Embryonic facial prominence (tissue), 1 donor: Measurements from ENCODE around the gene UROS.

Experiments used
- DNase-seq: peaks from one replicate; pipeline ENCODE4 v3.0.0-alpha.2; 2016; ENCODE audit errors: extremely low spot score

UROS gene

DNA sequence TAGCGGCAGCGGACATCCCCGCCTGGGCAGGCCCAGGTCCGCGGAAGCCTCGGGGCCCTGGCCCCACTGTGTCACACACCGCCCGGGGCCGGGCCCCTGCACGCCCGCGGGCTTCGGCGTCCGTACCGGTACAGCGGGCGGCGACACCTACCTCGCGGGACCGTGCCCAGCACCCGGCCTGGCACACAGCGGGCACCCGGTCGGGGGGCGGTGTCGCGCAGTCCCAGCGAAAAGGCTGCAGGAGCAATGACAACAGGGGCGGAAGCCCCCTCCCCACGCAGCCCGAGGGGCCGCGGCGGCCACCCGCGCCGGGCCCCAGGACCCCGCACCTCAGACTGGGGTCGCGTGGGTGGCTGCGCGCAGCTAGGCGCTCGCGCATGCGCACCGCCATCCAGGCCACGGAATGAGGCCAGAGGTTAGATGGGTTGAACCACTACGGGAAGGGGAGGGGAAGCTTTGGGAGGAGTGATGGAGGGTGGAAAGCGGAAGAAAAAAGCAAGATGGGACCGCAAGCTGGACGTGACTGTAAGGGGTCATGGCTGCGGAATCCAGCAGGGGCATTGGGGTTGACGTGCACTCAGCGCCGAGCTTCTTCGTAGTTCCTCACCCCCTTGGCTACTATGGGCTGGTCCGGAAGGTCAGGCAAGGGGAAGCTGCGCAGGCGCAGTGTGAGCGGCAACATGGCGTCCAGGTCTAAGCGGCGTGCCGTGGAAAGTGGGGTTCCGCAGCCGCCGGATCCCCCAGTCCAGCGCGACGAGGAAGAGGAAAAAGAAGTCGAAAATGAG is at the start of gene UROS, which contains the start of gene BCCIP:
UROS (minus strand) TSS at position 381 of the 785 bp plus-strand sequence. CDS start 6,759 bp downstream, outside the sequence.
BCCIP (plus strand) TSS at position 669 of the 785 bp plus-strand sequence; CDS start at position 681, 12 bp downstream.
- DNase-seq = peak; percentile 84

DNA sequence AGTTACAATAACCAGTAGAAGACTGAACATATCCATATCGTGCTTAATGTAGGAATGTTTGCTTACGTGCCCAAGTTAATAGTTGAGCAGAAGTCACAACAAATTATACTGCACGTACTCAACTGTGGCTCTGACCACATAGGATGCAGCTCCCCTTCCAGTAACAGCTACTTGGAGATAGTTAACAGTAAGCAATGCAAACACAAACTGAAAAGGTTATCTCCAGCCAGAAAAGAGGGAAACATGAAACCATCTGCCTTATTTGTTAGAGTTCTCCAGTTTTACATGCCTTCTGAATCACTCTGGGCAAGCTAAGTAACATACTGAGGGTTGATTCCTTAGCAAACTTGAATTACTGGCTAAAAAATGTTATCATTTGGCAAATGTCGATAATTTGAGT is 48.3 kb upstream of the UROS start:
- DNase-seq = no peak

DNA sequence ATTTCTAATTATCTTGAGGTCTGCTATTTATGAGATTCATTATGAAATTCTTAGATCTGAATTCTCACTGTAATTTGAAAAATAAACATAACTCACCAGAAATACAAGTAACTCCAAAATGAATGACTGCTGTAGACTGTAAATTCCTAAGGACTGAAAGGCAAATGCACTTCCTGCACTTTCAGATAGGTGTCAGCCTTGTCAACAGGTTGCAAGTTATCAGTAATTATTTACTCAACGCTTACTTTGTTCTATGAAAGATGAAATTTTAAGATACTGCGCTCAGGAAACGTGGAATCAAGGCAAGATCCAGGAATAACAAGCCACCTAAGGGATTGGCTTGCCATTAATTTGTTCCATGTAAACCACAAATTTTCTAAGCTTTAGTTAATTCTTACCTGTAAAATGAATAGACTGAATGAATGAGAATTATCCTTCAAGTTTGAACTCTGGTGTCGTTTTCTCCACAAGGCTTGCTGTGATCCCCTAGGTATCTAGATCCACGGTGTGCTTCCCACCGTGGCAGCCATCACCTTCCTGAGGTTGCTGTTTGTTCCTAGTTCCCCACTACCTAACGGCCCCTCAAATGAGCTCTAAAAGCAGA is 45.4 kb upstream of the UROS start:
- no peak for DNase-seq

DNA sequence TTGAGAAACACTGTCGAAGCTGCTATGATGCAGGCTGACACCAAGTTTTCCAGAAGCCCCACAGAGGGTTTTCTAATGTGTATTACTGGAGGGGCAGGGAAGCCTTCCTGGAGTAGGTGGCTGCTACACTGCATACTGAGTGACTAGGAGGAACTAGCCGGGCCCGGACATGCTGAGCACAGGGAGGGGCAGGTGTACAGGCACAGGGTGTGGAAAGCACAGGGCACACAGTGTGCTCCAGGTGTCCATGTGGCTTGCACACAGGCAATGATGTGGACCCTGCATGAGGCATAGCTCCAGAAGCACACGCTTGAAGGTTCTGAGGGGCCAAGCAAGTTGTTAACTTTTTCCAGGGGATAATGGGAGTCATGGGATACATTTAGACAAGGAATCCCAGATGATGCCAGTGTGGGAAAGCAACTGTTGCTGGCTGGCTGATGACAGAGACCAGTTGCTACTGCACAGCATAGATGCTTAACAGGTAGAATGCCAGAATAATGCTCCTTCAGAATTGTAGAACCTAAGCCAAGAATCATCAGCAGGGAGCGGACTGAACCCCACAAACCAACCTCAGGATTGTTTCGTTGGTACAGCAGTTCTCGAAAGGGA is 43.5 kb upstream of the UROS start:
- DNase-seq = no peak

DNA sequence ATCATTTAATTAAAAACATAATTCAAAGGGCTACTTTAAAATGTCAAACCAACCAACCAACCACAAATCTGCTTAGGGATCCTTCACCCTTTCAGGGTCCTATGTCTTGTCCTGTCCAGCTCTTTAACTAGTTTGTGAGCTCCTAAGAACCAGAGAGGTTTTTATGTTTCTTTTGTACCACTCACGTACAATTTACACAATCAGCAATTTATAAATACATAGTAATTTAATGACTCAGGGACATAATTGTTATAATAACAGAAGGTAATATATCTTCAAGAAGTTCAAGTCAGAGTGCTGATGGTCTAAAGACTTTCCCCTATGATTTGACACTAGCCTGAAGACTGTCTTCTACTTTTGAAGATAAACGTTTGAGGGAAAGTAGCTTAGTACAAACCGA is 42.1 kb upstream of the UROS start:
- DNase-seq = no peak

DNA sequence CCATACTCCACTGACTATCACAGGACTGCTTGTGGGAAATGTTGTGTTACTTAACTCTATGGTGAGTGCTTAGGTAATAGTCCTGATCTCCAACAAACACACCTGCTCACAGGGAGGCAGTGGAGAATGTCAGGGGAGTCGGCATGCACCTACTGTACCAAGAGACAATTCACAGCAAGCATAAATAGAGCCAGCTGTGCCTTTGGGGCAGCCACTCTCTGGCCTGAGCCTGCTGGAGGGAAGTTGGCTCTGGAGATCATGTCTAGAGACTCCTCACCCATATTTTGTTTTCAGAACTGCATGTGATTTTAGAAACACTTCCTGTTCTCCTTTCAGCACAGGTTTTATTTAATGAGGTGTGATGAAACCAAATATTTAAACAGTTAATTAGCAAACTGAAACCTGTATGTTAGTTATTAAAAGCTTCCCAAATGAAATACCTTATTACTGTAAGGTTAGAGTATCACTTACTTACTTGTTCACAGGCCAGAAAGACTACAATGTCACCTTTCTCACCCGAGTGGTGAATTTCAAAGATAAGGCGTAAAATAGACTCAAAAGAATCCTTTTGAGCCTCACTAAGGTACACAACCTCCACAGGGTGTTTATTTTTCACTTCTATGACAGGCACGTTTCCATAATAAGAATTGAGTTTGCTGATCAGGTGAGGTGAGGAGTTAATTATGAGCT is 36.2 kb upstream of the UROS start:
- no peak for DNase-seq

DNA sequence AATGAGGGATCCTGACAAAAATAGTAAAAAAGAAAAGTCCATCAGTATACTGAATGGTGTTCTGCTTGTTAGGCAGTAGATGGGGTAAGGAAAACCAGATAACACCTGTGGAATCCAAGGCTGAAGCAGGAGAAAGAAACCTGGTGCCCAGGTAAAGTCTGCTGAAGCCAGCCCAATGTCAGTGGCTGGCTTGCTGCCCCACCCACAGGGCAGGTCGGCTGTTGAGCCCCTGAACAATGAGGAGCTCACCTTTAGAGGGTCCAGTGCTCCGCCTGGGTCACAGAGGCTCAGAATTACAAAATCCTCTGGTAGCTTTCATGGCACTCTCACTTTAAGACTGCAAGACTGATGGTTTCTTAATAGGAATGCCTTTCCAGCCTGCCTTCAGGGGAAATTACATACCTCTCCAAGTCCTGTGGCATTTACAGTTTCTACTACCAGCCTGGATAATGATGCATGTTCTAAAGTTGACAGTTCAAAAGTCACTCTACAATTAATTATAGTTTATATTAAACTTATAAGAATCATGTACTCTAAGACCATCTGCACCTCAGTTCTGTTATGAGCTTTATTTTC is 34.2 kb upstream of the UROS start:
- DNase-seq = no peak

DNA sequence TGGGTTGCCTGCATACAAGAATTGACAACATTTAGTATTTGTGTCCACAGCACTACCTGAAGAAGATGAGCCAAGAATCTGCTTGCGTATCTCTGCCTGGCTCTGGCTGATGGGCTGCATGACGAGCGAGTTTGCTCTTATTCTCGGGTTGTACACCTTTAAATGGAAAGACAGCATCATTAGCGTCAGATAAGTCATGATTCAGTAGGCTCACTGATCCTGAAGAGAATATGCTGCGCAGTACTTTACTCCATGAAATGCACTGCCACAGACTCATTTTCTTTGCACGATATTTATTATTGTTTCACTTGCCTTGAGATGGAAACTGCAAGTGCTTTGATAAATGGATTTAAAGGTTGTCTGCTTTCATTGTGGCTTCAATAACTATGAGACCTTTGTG is 29.4 kb upstream of the UROS start:
- DNase-seq = no peak

DNA sequence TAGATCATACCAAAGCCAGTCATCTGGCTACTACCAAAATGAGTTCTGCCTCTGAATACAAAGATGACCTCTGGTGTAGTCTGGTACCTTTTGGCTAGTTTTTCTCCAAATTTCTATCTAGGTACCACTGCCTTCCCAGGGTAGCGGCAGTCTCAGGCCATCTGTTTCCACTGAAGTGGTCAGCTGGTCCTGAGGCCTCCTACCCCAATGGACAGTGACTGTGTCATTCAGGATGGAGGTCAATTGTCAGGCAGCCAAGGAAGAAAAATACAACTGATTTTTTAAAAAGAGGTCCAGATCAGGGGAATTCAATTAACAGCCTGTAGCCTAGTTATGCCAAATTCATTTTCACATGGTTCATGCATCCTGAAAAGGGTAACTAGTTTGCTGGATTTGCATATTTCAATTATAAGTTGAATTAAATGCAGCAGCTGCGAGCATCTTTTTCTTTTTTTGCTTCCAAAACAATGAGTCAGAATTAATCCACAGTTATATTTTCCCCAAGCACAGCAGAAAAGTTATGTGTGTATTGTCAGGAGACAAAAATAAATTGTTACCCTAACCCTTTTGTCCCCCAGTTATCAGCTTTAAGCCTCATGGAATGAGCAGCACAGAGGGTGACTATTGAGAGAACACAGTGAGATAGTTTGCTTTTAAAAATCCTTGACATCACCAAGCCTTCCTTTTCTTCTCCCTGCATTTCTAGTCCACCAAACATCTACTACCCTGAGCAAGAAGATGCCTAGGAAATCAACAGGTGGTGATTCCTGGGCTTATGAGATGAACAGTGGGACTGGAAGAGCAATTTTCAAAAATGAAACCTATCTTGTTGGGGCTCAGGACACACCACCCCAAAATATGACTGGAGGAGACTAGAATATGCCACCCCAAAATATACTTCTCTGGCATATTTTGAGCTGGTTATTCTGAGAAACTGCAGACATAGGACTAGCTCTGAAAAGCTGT is 28.0 kb upstream of the UROS start:
- DNase-seq = no peak

DNA sequence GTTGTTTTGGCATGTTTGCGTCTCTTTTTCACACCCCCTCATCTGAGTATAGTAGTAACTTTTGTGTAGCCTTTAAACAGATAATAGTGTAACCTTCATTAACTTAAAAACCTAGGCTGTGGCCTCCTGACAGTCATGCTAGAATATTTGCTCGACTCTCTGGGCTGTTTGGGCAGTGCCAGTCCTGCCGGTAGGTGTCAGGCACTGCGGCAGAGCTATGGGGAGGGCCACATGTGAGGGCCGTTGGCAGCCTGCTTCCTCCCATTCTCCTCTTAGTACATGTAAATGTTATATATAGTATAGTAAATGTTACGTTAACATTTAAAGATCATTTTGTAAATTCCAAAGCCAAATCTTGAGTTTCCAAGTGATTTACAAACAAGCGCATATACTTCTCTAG is 26.4 kb upstream of the UROS start:
- no peak for DNase-seq

DNA sequence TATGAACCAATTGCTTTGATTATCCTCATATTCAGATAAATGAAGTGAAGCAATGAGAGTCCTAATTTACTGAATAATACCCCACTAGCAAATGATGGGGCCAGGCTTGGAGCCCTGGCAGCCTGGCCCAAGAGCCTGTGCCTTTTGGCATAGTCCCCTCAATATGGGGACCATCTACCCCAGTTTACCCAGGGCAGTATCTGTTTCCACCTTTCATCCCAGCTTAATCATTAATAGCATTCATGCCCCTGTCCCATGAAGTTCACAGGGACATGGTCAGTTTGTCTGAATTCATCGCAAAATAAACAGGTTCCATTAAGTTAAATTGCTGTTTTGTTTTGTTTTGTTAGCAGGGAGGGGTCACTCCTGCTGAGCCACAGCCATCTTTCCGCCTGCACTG is 25.8 kb upstream of the UROS start:
- no peak for DNase-seq

DNA sequence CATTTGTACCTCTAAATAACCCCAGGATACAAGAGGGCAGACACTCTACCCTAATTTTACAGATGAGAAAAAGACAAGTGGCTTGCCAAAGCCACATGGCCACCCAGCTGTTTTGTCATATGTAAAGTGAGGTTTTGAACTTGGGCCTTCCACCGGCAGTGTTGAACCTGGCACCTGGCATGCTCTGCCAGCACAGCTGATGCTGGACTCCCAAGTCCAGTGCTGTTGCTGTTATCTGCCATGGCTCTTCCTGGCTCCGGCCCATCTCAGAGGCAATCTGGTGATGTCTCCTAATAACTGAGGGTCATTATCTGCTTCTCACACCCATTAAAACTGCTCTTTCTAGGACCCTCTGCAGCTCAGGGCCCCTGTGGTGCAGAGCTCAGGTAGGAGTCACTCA is 25.3 kb upstream of the UROS start:
- DNase-seq = no peak

DNA sequence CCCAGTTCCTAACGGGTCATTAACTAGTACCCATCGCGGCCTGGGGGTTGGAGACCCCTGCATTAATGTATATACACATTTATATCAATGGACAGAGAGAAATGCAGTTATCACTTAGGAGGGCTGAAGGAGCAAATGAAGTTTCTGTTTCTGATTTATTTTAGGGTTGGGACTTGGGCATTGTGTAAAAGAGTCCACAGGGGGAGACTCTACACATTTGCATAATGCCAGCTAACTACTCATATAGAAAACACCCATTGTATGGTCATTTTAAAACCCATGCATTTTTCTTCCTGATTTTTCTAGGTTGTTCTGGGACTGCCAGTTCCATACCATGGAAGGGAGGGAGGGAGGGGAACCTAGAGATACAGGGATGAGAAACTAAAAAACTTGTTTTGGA is 23.8 kb upstream of the UROS start:
- DNase-seq = no peak

DNA sequence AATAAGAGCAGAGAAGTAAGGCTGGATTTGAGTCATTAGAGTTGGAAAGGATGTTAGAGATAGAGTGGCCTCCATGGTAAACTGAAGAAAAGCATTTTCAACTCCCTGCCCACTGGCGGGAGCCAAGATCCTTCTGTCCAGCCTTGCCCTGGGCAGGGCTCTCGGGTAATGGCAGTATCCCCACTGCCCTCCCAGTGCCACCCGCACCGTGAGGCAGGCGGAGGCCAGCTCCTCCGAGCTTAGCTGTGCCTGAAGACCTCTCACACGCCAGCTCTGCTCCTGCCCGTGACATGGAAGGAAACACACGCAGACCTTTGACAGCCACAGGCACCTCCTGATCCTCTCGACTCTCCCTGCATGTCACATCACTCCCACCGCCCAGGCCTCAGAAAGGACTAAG is 22.6 kb upstream of the UROS start:
- DNase-seq = no peak

DNA sequence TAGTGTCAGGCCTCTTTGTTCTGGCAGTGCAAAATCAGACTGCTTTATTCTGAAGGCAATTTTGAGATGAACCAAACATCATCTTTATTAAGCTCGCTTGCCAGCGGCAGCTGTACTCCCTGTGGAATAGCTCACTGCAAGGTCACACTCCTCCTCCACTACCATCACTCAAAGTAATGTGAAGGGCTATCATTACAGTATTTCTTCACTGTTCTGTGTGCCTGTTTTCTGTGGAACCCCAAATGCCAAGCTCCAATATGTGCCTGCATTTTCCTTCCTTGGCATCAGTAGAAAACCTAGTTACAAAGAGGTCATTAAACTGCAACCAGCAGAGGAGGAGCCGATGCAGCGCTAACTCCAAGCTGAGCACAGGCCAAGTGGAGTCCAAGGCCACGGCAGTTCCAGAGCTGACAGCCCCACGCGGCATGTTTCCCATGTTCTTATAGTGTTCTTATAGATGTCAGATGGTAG is 21.7 kb upstream of the UROS start:
- no peak for DNase-seq

DNA sequence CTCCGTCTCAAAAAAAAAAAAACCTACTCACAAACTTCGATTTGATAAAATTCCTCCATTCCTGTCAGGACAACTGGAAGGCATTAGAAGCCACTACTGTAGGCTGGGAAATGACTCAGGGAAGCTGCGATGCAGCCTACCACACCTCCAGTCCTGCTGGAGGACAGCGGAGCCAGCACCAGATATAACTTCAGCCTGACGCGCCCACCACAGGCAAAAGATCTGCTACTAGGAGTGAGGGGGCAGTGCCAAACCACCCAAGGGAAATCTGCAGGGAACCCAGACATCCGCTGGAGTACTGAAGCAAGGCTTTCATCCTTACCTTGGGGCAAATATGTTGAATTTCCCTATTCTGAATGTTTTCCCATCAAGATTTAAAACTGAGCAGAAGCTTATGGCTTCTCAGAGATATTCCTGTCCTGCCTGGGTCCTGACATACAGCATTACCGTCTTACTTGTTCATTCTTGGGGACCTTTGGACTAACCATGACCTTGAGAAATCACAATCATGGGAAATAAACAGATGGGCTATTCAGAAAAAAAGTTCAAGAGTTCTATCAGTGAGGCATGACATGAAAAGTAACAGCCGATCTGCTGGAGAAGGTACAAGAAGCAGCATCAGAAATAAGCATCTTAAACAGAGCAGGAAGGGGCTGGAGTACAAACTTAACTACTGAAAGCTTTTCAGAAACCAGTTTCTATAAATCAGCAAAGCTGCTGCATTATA is 20.7 kb upstream of the UROS start:
- no peak for DNase-seq

DNA sequence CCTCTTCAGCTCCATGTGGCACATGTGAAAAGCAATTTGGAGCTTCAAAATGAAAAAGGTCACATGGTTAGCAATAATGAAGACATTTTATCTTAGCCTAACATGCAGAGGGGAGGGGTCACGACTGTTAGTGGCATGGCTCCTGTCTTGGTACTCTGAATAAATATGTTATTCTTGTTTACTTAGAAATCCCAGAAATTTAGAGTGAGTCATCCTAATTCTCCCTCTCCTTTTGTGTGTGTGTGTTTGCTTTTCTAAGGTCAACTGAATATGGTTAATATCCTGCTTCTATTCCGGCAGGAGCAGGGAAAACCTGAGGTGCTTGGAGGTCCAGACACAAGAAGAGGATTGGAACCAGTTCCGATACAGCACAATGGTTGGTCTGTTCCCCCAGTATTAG is 17.9 kb upstream of the UROS start:
- DNase-seq = no peak

DNA sequence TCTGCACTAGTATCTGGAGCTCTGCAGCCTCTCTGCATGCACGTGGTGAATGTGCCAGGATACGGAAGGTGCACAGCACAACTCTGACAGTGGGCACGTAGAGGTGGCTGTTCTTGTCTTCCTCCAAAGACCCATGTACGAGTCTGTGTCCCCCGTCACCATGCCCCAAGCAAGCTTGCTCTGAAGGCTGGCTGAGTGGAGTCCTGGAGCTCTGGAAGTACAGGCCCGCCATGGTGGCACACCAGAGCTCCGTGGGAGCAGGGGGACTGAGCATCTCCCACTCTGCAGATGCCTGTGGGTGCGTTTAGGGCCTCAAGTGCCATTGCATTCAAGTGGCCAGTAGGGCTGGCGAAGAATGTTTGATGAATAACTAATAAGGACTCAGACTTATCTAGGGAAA is 17.3 kb upstream of the UROS start:
- no peak for DNase-seq

DNA sequence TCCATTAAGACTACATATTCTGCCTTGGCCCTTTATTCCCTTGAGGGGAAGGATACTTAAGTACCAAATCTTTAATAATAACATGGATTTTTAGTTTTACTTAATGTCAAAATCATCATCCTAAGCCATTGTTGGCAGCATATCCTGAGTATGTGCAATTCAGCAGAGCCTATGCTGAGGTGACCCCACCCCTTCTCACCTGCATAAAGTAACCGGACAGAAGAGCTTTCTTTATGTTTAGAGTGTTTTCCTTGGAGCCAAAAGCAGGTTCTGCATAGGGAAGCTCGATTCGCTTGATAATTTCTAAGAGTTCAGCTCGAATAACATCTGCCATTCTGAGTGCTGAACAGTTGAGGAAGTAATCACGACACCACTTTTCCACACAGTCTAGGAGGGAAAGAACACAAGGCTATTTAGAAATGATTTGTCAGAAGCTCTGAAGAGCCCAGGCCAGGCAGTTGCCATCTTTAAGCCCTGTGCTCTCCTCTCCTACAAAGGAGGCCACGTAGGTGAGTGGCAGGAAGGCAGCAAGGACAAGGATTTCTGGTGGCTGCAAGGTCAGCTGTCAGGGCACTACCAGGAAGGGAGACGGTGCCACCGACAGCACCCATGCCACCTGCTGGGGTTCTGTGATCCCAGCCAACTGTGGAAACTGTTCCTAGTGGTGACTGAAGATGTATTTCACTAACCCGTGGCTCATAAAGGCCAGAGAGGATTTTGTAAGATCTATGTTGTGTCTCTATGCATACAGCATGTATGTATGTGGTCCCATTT is 15.9 kb upstream of the UROS start:
- no peak for DNase-seq
